Activated naive CD8-positive, alpha-beta T cell treated with anti-CD3 and anti-CD28 coated beads, Interleukin-2, amount 10 ng/mL, durations not matched to agents 7 days and 5 days (primary cell): ENCODE data around the gene CCDC27. TPM values are rescaled to one million over a fixed set of nuclear protein-coding genes. Genes with fewer than 3 reads are reported as not detected.
A peak's percentile ranks its signal among the peaks of the same experiment; 100 is the strongest.

Source experiments
- ATAC-seq: fragments of 150-1000 bp; cut with Tn5 transposase; one replicate; pipeline ENCODE4 v1.10.0; 2021; ENCODE audit warnings: low read depth, moderate library complexity
- POLR2A ChIA-PET: fragments of 350-600 bp; sonication (Branson Sonifier 250); formaldehyde crosslinking; loops from one replicate; lab custom pipeline; 2021; ENCODE audit warnings: antibody characterized with exemption; lab: Charles Lee
- DNase-seq: peaks from one replicate; pipeline ENCODE4 v3.0.0; 2021
- H3K27ac Mint-ChIP-seq: one replicate; pipeline ENCODE4 v1.8.0; 2022; ENCODE audit warnings: mild to moderate bottlenecking, mixed read lengths
- H3K27me3 Mint-ChIP-seq: one replicate; pipeline ENCODE4 v1.8.0; 2022; ENCODE audit warnings: mild to moderate bottlenecking, moderate library complexity, mixed read lengths
- H3K36me3 Mint-ChIP-seq: one replicate; pipeline ENCODE4 v1.8.0; 2021; ENCODE audit warnings: mild to moderate bottlenecking, mixed read lengths
- H3K4me1 Mint-ChIP-seq: one replicate; pipeline ENCODE4 v1.8.0; 2021; ENCODE audit warnings: mixed read lengths
- H3K4me3 Mint-ChIP-seq: one replicate; pipeline ENCODE4 v1.8.0; 2022; ENCODE audit warnings: mild to moderate bottlenecking, moderate library complexity, mixed read lengths
- H3K9me3 Mint-ChIP-seq: one replicate; pipeline ENCODE4 v1.8.0; 2021; ENCODE audit warnings: mixed read lengths
- total RNA-seq, 2 experiments: library from RNA; stranded (reverse); gene quantifications; one replicate each; pipeline ENCODE4 v1.2.3, GENCODE V29; 2021

Gene CCDC27
- total RNA-seq, 2 experiments from 2014 or later: not detected

DNA sequence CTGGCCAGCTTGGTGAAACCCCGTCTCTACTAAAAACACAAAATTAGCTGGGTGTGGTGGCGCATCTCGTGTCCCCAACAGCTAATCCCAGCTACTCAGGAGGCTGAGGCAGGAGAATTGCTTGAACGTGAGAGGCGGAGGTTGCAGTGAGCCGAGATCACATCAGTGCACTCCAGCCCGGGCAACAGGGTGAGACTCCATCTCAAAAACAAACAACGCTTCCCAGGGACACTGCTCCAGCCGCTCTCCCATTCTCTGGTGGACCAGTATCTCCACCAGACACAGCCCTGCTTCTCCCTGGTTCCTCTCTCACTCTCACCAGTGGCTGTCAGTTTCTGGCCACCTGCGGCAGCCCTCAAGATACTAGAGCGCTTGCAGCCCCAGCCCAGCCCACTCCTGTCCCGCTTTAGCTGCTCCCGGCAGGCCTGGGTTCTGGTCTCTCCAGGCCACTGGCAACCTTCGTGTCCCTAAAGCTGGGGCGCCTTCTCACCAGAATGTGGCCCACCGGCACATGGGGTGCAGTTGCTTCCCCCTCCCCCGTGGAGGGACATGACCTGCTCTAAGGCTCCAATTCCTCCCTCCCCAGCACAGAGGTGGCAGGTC is 65.0 kb downstream of the CCDC27 start:
- Mint-ChIP-seq H3K4me3 (no peak overlapping the region), H3K9me3 (no peaks in the 10 kb centered on the region), H3K4me1 (no peaks in the 10 kb centered on the region), H3K36me3 (no peaks in the 10 kb centered on the region), H3K27me3 (no peaks in the 10 kb centered on the region), H3K27ac (no peak overlapping the region)
- POLR2A ChIA-PET: no interaction called here
- ATAC-seq (no peak), DNase-seq (no peak)

DNA sequence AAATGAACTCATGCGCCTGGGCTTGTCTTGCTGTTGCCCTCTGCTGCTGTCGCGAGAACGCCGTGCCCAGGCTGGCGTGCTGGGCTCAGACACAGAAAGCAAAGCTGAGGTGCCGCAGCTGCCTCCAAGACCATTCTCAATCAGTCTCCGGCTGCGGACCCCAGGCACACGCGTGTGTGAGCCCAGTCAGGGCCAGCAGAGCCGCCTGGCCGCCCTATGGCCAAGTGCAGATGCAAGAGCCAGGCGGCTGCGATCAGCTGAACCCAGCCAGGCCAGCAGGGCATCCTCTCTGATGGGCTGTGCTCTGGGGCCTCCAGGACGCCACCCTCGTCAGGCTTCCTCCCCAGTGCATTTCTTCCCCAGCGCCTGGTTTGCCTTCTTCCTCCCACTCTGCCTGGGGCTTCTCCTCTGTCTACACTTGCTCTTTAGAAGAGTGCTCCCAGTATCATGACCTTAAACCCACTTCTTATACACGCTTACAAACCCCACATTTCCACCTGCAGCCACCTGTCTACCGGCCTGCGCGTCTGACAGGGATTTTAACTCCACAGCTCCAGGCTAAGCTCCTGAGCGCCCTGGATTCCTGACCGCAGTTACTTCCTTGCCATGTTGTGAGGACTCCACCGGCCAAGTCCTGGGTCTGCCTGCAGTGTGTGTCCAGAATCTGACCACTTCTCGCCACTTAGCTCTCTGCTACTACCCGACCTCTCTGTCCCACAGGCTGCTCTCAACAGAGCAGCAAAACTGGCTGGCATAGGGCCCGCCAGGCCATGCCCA is 65.8 kb downstream of the CCDC27 start:
- Mint-ChIP-seq H3K36me3 (no peaks in the 10 kb centered on the region), H3K9me3 (no peaks in the 10 kb centered on the region), H3K27me3 (no peaks in the 10 kb centered on the region), H3K27ac (peak overlapping the region; percentile 21), H3K4me1 (no peaks in the 10 kb centered on the region), H3K4me3 (no peak overlapping the region)
- POLR2A ChIA-PET: no interaction called here
- ATAC-seq: no peak
- no peak for DNase-seq

DNA sequence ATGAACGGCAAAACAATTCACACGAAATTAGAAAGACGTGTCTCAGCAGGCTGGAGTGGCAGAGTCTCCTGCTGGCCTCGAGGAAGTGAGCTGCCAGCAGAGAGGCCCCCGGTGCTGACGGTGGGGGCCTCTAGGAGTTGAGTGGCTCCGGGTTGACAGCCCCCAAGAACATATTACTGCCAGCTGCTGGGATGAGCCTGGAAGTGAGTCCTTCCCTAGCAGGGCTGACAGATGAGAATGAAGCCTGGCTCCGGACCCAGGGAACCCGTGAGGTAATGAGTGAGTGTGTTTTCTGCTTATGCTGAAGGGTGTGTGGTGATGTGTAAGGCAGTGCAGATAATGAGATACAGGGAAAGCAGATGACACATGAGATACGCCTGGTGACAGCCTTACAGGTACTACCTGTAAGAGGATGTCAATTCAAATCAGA is 67.5 kb downstream of the CCDC27 start:
- Mint-ChIP-seq H3K36me3 (peaks cover 1% of the 10 kb centered on the region), H3K27ac (peak overlapping the region; percentile 2), H3K4me1 (no peaks in the 10 kb centered on the region), H3K4me3 (no peak overlapping the region), H3K9me3 (no peaks in the 10 kb centered on the region), H3K27me3 (no peaks in the 10 kb centered on the region)
- ATAC-seq (no peak), DNase-seq (no peak)
- POLR2A ChIA-PET: no interaction called here

DNA sequence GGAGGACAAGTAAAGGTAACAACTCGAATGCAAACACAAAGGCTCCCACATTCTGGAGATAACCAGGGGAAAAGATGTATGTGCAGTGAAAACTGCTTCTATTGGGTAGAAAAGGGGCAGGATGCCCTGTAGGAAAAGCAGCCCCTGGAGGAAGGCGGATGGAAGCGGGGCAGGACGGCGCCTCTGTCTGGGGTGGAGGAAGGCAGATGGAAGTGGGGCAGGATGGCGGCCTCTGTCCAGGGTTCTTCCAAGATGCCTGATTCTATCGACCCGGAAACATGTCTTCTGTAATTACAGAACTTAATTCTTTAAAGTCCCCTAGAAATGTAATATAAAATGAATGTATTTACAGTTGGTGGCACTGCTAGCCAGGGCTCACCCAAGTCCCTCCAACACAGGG is 68.1 kb downstream of the CCDC27 start:
- POLR2A ChIA-PET: no interaction called here
- Mint-ChIP-seq H3K4me1 (no peaks in the 10 kb centered on the region), H3K27me3 (no peaks in the 10 kb centered on the region), H3K9me3 (no peaks in the 10 kb centered on the region), H3K36me3 (peaks cover 1% of the 10 kb centered on the region), H3K4me3 (no peak overlapping the region), H3K27ac (no peak overlapping the region)
- DNase-seq: no peak
- ATAC-seq: no peak

DNA sequence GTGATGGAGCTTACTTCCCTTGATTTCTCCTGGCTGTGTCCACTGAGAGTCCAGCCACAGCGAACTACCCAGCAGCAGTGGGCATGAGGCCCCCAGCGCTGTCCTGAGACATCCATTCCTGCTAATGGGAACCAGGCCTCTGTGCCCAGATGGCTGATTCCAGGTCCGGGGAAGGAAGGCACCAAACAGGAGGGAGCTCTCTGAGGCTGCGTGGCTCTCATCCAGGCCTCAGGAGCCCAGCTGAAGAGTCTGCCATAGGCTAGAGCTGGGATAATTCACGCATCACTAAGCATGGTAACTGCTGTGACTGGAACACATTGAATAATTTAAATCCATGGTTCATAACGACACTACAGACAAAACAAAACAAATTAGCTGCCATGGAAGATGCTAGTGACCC is 68.8 kb downstream of the CCDC27 start:
- Mint-ChIP-seq H3K9me3 (no peaks in the 10 kb centered on the region), H3K4me1 (no peaks in the 10 kb centered on the region), H3K27me3 (no peaks in the 10 kb centered on the region), H3K4me3 (no peak overlapping the region), H3K27ac (no peak overlapping the region), H3K36me3 (peaks cover 1% of the 10 kb centered on the region)
- POLR2A ChIA-PET: no interaction called here
- ATAC-seq: no peak
- no peak for DNase-seq

Other genes with a start within 250 kb of the CCDC27 start
- gene MEGF6, start 140.9 kb upstream of the CCDC27 start, total RNA-seq: 10 to 100 TPM; 56.6 TPM
- gene TPRG1L, start 127.4 kb upstream of the CCDC27 start, total RNA-seq: 10 to 100 TPM; 23.8 to 29.4 TPM
- 10 to 100 TPM; 40.2 to 41.6 TPM for gene WRAP73, start 102.3 kb upstream of the CCDC27 start, total RNA-seq
- gene TP73, start 99.9 kb upstream of the CCDC27 start, total RNA-seq: 1 to 10 TPM in 1 of 2 experiments, under 1 TPM in 1; 0.62 to 1.1 TPM
- 1 to 10 TPM in 1 of 2 experiments, under 1 TPM in 1; 0.94 to 2.1 TPM for gene SMIM1, start 20.3 kb downstream of the CCDC27 start, total RNA-seq
- gene LRRC47, start 44.0 kb downstream of the CCDC27 start, total RNA-seq: 10 to 100 TPM; 32.0 to 40.6 TPM
- 10 to 100 TPM; 44.6 to 46.9 TPM for gene CEP104, start 104.8 kb downstream of the CCDC27 start, total RNA-seq
- 10 to 100 TPM; 14.3 to 15.8 TPM for gene DFFB, start 105.0 kb downstream of the CCDC27 start, total RNA-seq
- 10 to 100 TPM; 31.1 to 34.4 TPM for gene C1orf174, start 147.8 kb downstream of the CCDC27 start, total RNA-seq